Adrenal gland (tissue), 12 donors: ENCODE measurements around the gene CA9. TPM values are rescaled to one million over a fixed set of nuclear protein-coding genes. Genes with fewer than 3 reads are reported as not detected.

Experiments
- DNase-seq, 7 donors: peaks; one replicate each; pipeline ENCODE4 v3.0.0-alpha.2; 2019 to 2020
- H3K27ac ChIP-seq, 5 donors: fragments of 200-600 bp; sonication (generic) in 4 of 5; 1 replicate in 3 of 5; 2 replicates in 2 of 5; pipeline versions ENCODE4 v1.5.1 to v1.8.0; 2016 to 2020; ENCODE audit warnings: mild to moderate bottlenecking in 1 of 5
- H3K27me3 ChIP-seq: fragments of 200-600 bp; 2 replicates; pipeline ENCODE4 v1.8.0; 2021
- H3K36me3 ChIP-seq, 2 donors: fragments of 200-600 bp; replicated peaks in 1 of 2; 1 replicate in 1 of 2; 2 replicates in 1 of 2; pipeline versions ENCODE4 v1.5.1 to v1.8.0; 2018 to 2022
- H3K4me1 ChIP-seq, 2 donors: fragments of 200-600 bp; replicated peaks in 1 of 2; 1 replicate in 1 of 2; 2 replicates in 1 of 2; pipeline versions ENCODE4 v1.5.1 to v1.8.0; 2018 to 2021
- H3K4me3 ChIP-seq, 4 donors: fragments of 200-600 bp; sonication (generic) in 3 of 4; one replicate each; pipeline ENCODE4 v1.5.1; 2016 to 2018
- H3K9me3 ChIP-seq, 3 donors: fragments of 200-600 bp; sonication (generic) in 1 of 3; replicated peaks in 1 of 3; 1 replicate in 2 of 3; 2 replicates in 1 of 3; pipeline versions ENCODE4 v1.5.1 to v1.8.0; 2016 to 2021
- POLR2A ChIP-seq, 2 donors: fragments of 450-650 bp; IDR thresholded peaks; one replicate each; pipeline ENCODE4 v1.6.1; 2017; ENCODE audit warnings: antibody characterized with exemption in 2 of 2, mild to moderate bottlenecking in 2 of 2, moderate library complexity in 1 of 2
- WGBS, 4 donors: extraction: QIAGEN DNeasy Blood & Tissue Kit in 2 of 4; methylation state at CpG; one replicate each; pipeline versions ENCODE4 v1.1.5 to v1.1.7; 2013 to 2017; 5-methylcytosine and 5-hydroxymethylcytosine counted together
- intact Hi-C, 2 donors: fragments of 100-400 bp; cut with DNase I; formaldehyde crosslinking; loops; one replicate each; pipeline versions ENCODE4 v1.14.1 to v1.15.0; 2022 to 2023
- polyA plus RNA-seq, 3 donors: library from polyadenylated mRNA; stranded (reverse); fragments of 200-250 nt in 2 of 3; fragments of 350-450 nt in 1 of 3; fragmentation: Illumina TruSeq in 1 of 3; extraction: RNeasy Lipid Tissue Mini Kit (QIAGEN cat#74804) in 1 of 3; gene quantifications; one replicate each; pipeline ENCODE4 v1.2.3, GENCODE V29; 2013 to 2014
- total RNA-seq, 9 donors: library from RNA; depleted of rRNA in 4 of 9; stranded (reverse); fragments of >200 nt in 4 of 9; fragments of 120-200 nt in 1 of 9; fragmentation: NEBNext Ultra II Directional in 1 of 9; extraction: Animal tissue kit (Norgen Biotek cat#: 25700) in 1 of 9; gene quantifications; one replicate each; pipeline versions ENCODE4 v1.1.0 to v1.2.4, GENCODE V29; 2013 to 2023
- TF ChIP-seq, protein P1 (sequence below), 6 experiments: fragments of 450-650 bp in 4 of 6; fragments of 200-600 bp in 2 of 6; sonication (generic) in 1 of 6; IDR thresholded peaks; 1 replicate in 5 of 6; 2 replicates in 1 of 6; pipeline versions ENCODE4 v1.5.1 to v1.8.0; 2016 to 2021; ENCODE audit warnings: antibody characterized with exemption in 6 of 6, mild to moderate bottlenecking in 2 of 6, moderate library complexity in 1 of 6
- donor health status: healthy with polysubstance abuse.
- donor health status: Bipolar disorder and iron deficiency.
- donor health status: DM: yes; HTN: yes; CAD: no.
- donor health status: DM: no; HTN: no; CAD: no.
- donor health status: DM: no; HTN: no; CAD: no.
- donor health status: DM: yes; HTN: yes; CAD: no.

Gene CA9
- total and polyA plus RNA-seq, 12 donors: 0.28 to 13.7 (median 1.4) TPM

DNA sequence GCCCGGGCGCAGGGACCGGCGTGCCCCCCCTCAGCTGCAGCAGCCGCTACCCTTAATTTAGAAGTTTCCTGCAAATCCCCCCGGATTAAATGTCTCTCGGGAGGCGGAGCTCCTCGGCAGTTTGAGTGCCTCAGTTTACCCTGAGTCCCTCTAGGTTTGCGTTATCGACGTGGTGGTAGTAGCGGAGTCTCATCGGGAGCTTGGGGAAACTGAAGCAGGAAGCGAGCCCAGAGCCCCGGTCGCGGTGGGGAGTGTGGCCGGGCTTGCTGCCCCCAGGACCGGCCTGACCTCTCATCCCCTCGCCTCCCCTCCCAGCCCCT, 16.5 kb downstream of the CA9 start:
- intact Hi-C loops: loop anchor here in 1 of 2 donors (5.0 kb wide), 1 partner anchor 37 kb away; no protein-coding TSS in a partner anchor
- no peak for TF ChIP-seq POLR2A (IDR thresholded peaks at IDR 0.05)
- TF ChIP-seq, protein P1, sequence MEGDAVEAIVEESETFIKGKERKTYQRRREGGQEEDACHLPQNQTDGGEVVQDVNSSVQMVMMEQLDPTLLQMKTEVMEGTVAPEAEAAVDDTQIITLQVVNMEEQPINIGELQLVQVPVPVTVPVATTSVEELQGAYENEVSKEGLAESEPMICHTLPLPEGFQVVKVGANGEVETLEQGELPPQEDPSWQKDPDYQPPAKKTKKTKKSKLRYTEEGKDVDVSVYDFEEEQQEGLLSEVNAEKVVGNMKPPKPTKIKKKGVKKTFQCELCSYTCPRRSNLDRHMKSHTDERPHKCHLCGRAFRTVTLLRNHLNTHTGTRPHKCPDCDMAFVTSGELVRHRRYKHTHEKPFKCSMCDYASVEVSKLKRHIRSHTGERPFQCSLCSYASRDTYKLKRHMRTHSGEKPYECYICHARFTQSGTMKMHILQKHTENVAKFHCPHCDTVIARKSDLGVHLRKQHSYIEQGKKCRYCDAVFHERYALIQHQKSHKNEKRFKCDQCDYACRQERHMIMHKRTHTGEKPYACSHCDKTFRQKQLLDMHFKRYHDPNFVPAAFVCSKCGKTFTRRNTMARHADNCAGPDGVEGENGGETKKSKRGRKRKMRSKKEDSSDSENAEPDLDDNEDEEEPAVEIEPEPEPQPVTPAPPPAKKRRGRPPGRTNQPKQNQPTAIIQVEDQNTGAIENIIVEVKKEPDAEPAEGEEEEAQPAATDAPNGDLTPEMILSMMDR (IDR thresholded peaks at IDR 0.05): no peak
- peaks cover 24 to 43% of the 10 kb centered on the region in 2 donors for H3K4me1 ChIP-seq

GRCh38 chr9:35690614-35691333, 17.0 kb downstream of the CA9 start:
- Histone ChIP-seq H3K27ac (peak overlapping the region; percentile 79 to 93 (median 89)), H3K9me3 (no peaks in the 10 kb centered on the region), H3K4me3 (peak overlapping the region; percentile 55 to 88 (median 66)), H3K4me1 (peaks cover 24 to 48% of the 10 kb centered on the region in 2 donors), H3K27me3 (no peaks in the 10 kb centered on the region), H3K36me3 (no peaks in the 10 kb centered on the region)
- peak; percentile 60 to 84 (median 77) for DNase-seq
- intact Hi-C loops: loop anchor here in 1 of 2 donors (5.0 kb wide), 1 partner anchor 37 kb away; no protein-coding TSS in a partner anchor
- peak in 1 of 2 donors; percentile 22 for TF ChIP-seq POLR2A (IDR thresholded peaks at IDR 0.05)
- TF ChIP-seq, protein P1 (IDR thresholded peaks at IDR 0.05): no peak
- WGBS, 4 donors: 0 to 4% (median 1%) methylated on average over 30 to 61 of the region's 61 CpGs

More for the DNA sequence above, 16.5 kb downstream of the CA9 start:
- H3K4me3 ChIP-seq: peak overlapping the region in 3 of 4 donors; percentile 55 to 88 (median 70)
- no peak for DNase-seq
- WGBS, 4 donors: 0 to 1% (median 0%) methylated on average over 9 to 21 of the region's 21 CpGs; no CpG with 5 or more reads in 1 of the 4 donors
- H3K36me3 ChIP-seq: peaks cover 0 to 5% of the 10 kb centered on the region in 2 donors
- H3K27me3 ChIP-seq: no peaks in the 10 kb centered on the region
- H3K9me3 ChIP-seq: no peaks in the 10 kb centered on the region
- peak overlapping the region; percentile 79 to 93 (median 89) for H3K27ac ChIP-seq

DNA sequence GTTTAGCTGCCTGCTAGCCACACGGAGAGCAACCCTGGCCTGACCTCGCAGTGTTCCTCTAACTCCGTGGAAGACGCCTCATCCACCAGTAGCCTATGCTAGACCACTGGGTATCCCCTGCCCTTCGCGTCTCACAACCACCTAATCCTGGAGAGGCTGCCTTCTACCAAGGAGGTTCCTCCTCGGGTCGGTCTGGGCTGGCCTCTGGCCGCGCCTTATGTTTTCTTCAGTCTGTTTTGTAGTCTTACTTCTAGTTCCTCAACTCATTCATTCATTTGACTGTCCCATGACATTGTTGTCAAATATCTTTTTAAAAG, 17.6 kb downstream of the CA9 start:
- no peak for DNase-seq
- peaks cover 24 to 45% of the 10 kb centered on the region in 2 donors for H3K4me1 ChIP-seq
- WGBS, 4 donors: 18 to 22% (median 19%) methylated on average over 9 to 10 of the region's 10 CpGs
- H3K27me3 ChIP-seq: no peaks in the 10 kb centered on the region
- H3K36me3 ChIP-seq: peaks cover 0 to 5% of the 10 kb centered on the region in 2 donors
- H3K27ac ChIP-seq: peak overlapping the region; percentile 79 to 93 (median 89)
- peak overlapping the region in 2 of 4 donors; percentile 55 to 70 for H3K4me3 ChIP-seq
- no peaks in the 10 kb centered on the region for H3K9me3 ChIP-seq
- TF ChIP-seq POLR2A (IDR thresholded peaks at IDR 0.05): no peak
- TF ChIP-seq, protein P1 (IDR thresholded peaks at IDR 0.05): no peak
- intact Hi-C loops: loop anchor here in 1 of 2 donors (5.0 kb wide), 1 partner anchor 36 kb away; no protein-coding TSS in a partner anchor

- no peak for TF ChIP-seq POLR2A (IDR thresholded peaks at IDR 0.05)
- TF ChIP-seq, protein P1 (IDR thresholded peaks at IDR 0.05): no peak
- H3K27ac ChIP-seq: peak overlapping the region in 4 of 5 donors; percentile 79 to 93 (median 91)
- no peak for DNase-seq
- WGBS, 4 donors: 77 to 87% (median 83%) methylated on average over 13 of the region's 13 CpGs
- intact Hi-C loops: loop anchor here in 1 of 2 donors (5.0 kb wide), 1 partner anchor 35 kb away; no protein-coding TSS in a partner anchor
- H3K4me3 ChIP-seq: no peak overlapping the region
- peaks cover 24 to 41% of the 10 kb centered on the region in 2 donors for H3K4me1 ChIP-seq
- H3K9me3 ChIP-seq: no peaks in the 10 kb centered on the region
- H3K36me3 ChIP-seq: peaks cover 0 to 10% of the 10 kb centered on the region in 2 donors
- no peaks in the 10 kb centered on the region for H3K27me3 ChIP-seq
Observed at GRCh38 chr9:35691757-35692301, 18.1 kb downstream of the CA9 start.
